HuH-7 (cell line): ENCODE measurements around the gene RAB39A.
A peak's percentile ranks its signal among the peaks of the same experiment; 100 is the strongest.
"Not testable (repeated sequence)": the region's sequence is repeated elsewhere in the genome, so short reads cannot be mapped to it uniquely, and the experiment has no call there.

Source experiments
- DNase-seq: peaks from one replicate; pipeline ENCODE4 v3.0.0; 2011; ENCODE audit warnings: low spot score

RAB39A gene

GRCh38 chr11:107928046-107928766, at the start of gene RAB39A:
RAB39A (plus strand) TSS chr11:107928448; CDS start chr11:107928569, 121 bp downstream.
- DNase-seq = peak; percentile 50

- not testable (repeated sequence) for DNase-seq
Measured at GRCh38 chr11:107881471-107881870, 46.8 kb upstream of the RAB39A start.

- DNase-seq = no peak
Measured at GRCh38 chr11:107882095-107882820, 46.0 kb upstream of the RAB39A start.

- peak; percentile 17 for DNase-seq
Measured at GRCh38 chr11:107898270-107898669, 30.0 kb upstream of the RAB39A start.

- no peak for DNase-seq
Measured at GRCh38 chr11:107908211-107908610, 20.0 kb upstream of the RAB39A start.

- DNase-seq = not testable (repeated sequence)
Measured at GRCh38 chr11:107912415-107912814, 15.8 kb upstream of the RAB39A start.

GRCh38 chr11:107915229-107915628, 13.0 kb upstream of the RAB39A start:
- DNase-seq = no peak

- no peak for DNase-seq
Measured at GRCh38 chr11:107916671-107917241, 11.5 kb upstream of the RAB39A start.

GRCh38 chr11:107921997-107922396, 6.3 kb upstream of the RAB39A start:
- no peak for DNase-seq

GRCh38 chr11:107923519-107923918, 4.7 kb upstream of the RAB39A start:
- DNase-seq = not testable (repeated sequence)

- DNase-seq = no peak
Measured at GRCh38 chr11:107924306-107924705, 3.9 kb upstream of the RAB39A start.

GRCh38 chr11:107927559-107927958, 689 bp upstream of the RAB39A start:
- DNase-seq = no peak

GRCh38 chr11:107928767-107929507, 689 bp downstream of the RAB39A start:
- DNase-seq = no peak

GRCh38 chr11:107929611-107930200, 1.5 kb downstream of the RAB39A start:
- no peak for DNase-seq

GRCh38 chr11:107931206-107931605, 3.0 kb downstream of the RAB39A start:
- no peak for DNase-seq

- DNase-seq = no peak
Measured at GRCh38 chr11:107947904-107948303, 19.7 kb downstream of the RAB39A start.

- not testable (repeated sequence) for DNase-seq
Measured at GRCh38 chr11:107948328-107948727, 20.1 kb downstream of the RAB39A start.

GRCh38 chr11:107951155-107951554, 22.9 kb downstream of the RAB39A start:
- no peak for DNase-seq

- DNase-seq = no peak
Measured at GRCh38 chr11:107953446-107953845, 25.2 kb downstream of the RAB39A start.

GRCh38 chr11:107956543-107956942, 28.3 kb downstream of the RAB39A start:
- DNase-seq = no peak

GRCh38 chr11:107957109-107957588, 28.9 kb downstream of the RAB39A start:
- no peak for DNase-seq

GRCh38 chr11:107961480-107961879, 33.2 kb downstream of the RAB39A start:
- no peak for DNase-seq
